Upper lobe of right lung (tissue), 1 donor: ENCODE measurements around the gene CLEC4G. TPM values are rescaled to one million over a fixed set of nuclear protein-coding genes. Genes with fewer than 3 reads are reported as not detected.
A peak's percentile ranks its signal among the peaks of the same experiment; 100 is the strongest.

Source experiments
- ATAC-seq: fragments of 200-7000 bp; cut with Tn5 transposase; one replicate; pipeline ENCODE4 v1.9.1; 2020; ENCODE audit warnings: mild to moderate bottlenecking, moderate library complexity
- DNase-seq: peaks from one replicate; pipeline ENCODE4 v3.0.0-alpha.2; 2020
- H3K27ac ChIP-seq: fragments of 200-600 bp; one replicate; pipeline ENCODE4 v1.8.0; 2022
- H3K27me3 ChIP-seq: fragments of 200-600 bp; one replicate; pipeline ENCODE4 v1.8.0; 2022; ENCODE audit warnings: mild to moderate bottlenecking
- H3K36me3 ChIP-seq: fragments of 200-600 bp; one replicate; pipeline ENCODE4 v1.8.0; 2022
- H3K4me1 ChIP-seq: fragments of 200-600 bp; one replicate; pipeline ENCODE4 v1.8.0; 2022
- H3K4me3 ChIP-seq: fragments of 200-600 bp; one replicate; pipeline ENCODE4 v1.8.0; 2022; ENCODE audit warnings: mild to moderate bottlenecking
- H3K9me3 ChIP-seq: fragments of 200-600 bp; one replicate; pipeline ENCODE4 v1.8.0; 2022
- CTCF ChIP-seq: fragments of 200-600 bp; IDR thresholded peaks from one replicate; pipeline ENCODE4 v1.8.0; 2022; ENCODE audit warnings: antibody characterized with exemption
- intact Hi-C: fragments of 100-400 bp; cut with DNase I; formaldehyde crosslinking; loops from one replicate; pipeline ENCODE4 v1.11.0; 2022
- total RNA-seq: library from RNA; stranded (reverse); fragmentation: NEBNext Ultra II Directional; extraction: Animal tissue kit (Norgen Biotek cat#: 25700); gene quantifications from one replicate; pipeline ENCODE4 v1.2.1, GENCODE V29; 2021
- donor health status: DM: no; HTN: yes; CAD: no; lungs with severe emphysema.

Gene CLEC4G
- total RNA-seq, 1 donor from 2014 or later = 1.4 TPM

DNA sequence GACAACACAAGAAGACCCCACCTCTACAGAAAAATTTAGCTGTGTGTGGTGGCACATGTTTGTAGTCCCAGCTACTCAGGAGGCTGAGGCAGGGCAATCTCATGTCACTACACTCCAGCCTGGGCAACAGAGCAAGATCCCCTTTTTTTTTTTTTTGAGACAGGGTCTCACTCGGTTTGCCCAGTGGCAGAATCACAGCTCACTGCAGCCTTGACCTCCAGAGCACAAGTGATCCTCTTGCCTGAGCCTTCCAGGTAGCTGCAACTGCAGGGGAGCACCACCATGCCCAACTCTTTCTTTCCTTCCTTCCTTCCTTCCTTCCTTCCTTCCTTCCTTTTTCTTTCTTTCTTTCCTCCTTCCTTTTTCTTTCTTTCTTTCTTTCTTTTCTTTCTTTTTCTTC, 4.2 kb upstream of the CLEC4G start:
- Histone ChIP-seq H3K27ac (no peak overlapping the region), H3K4me1 (peaks cover 3% of the 10 kb centered on the region), H3K27me3 (peaks cover 11% of the 10 kb centered on the region), H3K4me3 (no peak overlapping the region), H3K9me3 (no peaks in the 10 kb centered on the region), H3K36me3 (no peaks in the 10 kb centered on the region)
- intact Hi-C loops = no loop called here
- no peak for TF ChIP-seq CTCF
- ATAC-seq = no peak
- peak; percentile 6 for DNase-seq

GRCh38 chr19:7734220-7735203, 2.6 kb upstream of the CLEC4G start:
- Histone ChIP-seq H3K9me3 (no peaks in the 10 kb centered on the region), H3K27me3 (peaks cover 27% of the 10 kb centered on the region), H3K36me3 (no peaks in the 10 kb centered on the region), H3K4me1 (peaks cover 3% of the 10 kb centered on the region), H3K4me3 (no peak overlapping the region), H3K27ac (no peak overlapping the region)
- ATAC-seq (peak; percentile 79), DNase-seq (peak; percentile 57)
- TF ChIP-seq CTCF = no peak
- intact Hi-C loops = no loop called here

GRCh38 chr19:7733376-7733775, 1.5 kb upstream of the CLEC4G start:
- intact Hi-C loops = no loop called here
- no peak overlapping the region for H3K27ac ChIP-seq
- peaks cover 38% of the 10 kb centered on the region for H3K27me3 ChIP-seq
- no peaks in the 10 kb centered on the region for H3K36me3 ChIP-seq
- no peaks in the 10 kb centered on the region for H3K9me3 ChIP-seq
- TF ChIP-seq CTCF = no peak
- H3K4me1 ChIP-seq = peaks cover 3% of the 10 kb centered on the region
- no peak overlapping the region for H3K4me3 ChIP-seq
- ATAC-seq (peak; percentile 55), DNase-seq (peak; percentile 64)

- H3K9me3 ChIP-seq = no peaks in the 10 kb centered on the region
- intact Hi-C loops = no loop called here
- H3K27me3 ChIP-seq = peaks cover 45% of the 10 kb centered on the region
- no peak overlapping the region for H3K27ac ChIP-seq
- no peak for TF ChIP-seq CTCF
- ATAC-seq (no peak), DNase-seq (no peak)
- H3K4me1 ChIP-seq = peaks cover 3% of the 10 kb centered on the region
- no peaks in the 10 kb centered on the region for H3K36me3 ChIP-seq
- no peak overlapping the region for H3K4me3 ChIP-seq
These were observed 295 bp downstream of the CLEC4G start for GRCh38 chr19:7731615-7732014.

DNA sequence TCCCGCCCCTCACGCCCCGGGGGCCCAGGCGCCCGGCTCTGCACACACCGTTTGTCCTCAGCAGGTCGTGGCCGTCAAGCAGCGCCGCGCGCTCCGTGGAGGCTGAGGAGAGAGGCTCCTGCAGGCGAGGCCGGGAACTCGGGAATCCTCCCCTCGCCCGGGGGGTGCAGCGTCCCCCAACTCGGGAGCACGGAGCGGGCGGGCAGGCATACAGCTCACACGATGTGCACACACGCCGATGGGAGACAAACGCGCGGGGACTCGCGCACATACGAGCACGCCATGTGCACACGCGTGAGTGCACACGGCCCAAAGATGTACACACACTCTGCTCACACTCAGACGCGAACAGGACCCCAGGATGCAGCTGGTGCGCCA, 703 bp downstream of the CLEC4G start:
- H3K4me3 ChIP-seq = no peak overlapping the region
- DNase-seq (no peak), ATAC-seq (no peak)
- peaks cover 45% of the 10 kb centered on the region for H3K27me3 ChIP-seq
- H3K36me3 ChIP-seq = no peaks in the 10 kb centered on the region
- H3K4me1 ChIP-seq = peaks cover 3% of the 10 kb centered on the region
- no peaks in the 10 kb centered on the region for H3K9me3 ChIP-seq
- no peak for TF ChIP-seq CTCF
- intact Hi-C loops = no loop called here
- no peak overlapping the region for H3K27ac ChIP-seq
